Fibroblast of villous mesenchyme (primary cell): Measurements from ENCODE around the gene SLC39A11. TPM values are rescaled to one million over a fixed set of nuclear protein-coding genes. Genes with fewer than 3 reads are reported as not detected.
"Not testable (repeated sequence)": the region's sequence is repeated elsewhere in the genome, so short reads cannot be mapped to it uniquely, and the experiment has no call there.

Experiments used
- DNase-seq: peaks from one replicate; pipeline ENCODE4 v3.0.0-alpha.2; 2010; ENCODE audit warnings: low read depth
- H3K4me3 ChIP-seq: 2 replicates; pipeline ENCODE4 v1.5.1; 2011; ENCODE audit warnings: low read depth, mild to moderate bottlenecking, low read length
- CTCF ChIP-seq: IDR thresholded peaks from 2 replicates; pipeline ENCODE4 v1.5.1; 2012; ENCODE audit warnings: low read depth, mild to moderate bottlenecking, low read length; ENCODE audit not compliant: insufficient read depth
- total RNA-seq: library from RNA; depleted of rRNA; stranded (reverse); fragments of >200 nt; gene quantifications from 2 replicates; pipeline ENCODE4 v1.2.3, GENCODE V29; 2012

Gene SLC39A11
- total RNA-seq, 1 donor, result 16.0 TPM

- no peak overlapping the region for H3K4me3 ChIP-seq
- no peak for TF ChIP-seq CTCF
- DNase-seq, result no peak
Measured at GRCh38 chr17:73135766-73136165, 43.3 kb upstream of the SLC39A11 start.

GRCh38 chr17:73133911-73134649 is 41.6 kb upstream of the SLC39A11 start:
- no peak overlapping the region for H3K4me3 ChIP-seq
- DNase-seq, result no peak
- TF ChIP-seq CTCF, result no peak

GRCh38 chr17:73132085-73132492 is 39.6 kb upstream of the SLC39A11 start:
- no peak for DNase-seq
- no peak overlapping the region for H3K4me3 ChIP-seq
- TF ChIP-seq CTCF, result no peak

GRCh38 chr17:73131439-73131838 is 39.0 kb upstream of the SLC39A11 start:
- not testable (repeated sequence) for H3K4me3 ChIP-seq, DNase-seq

GRCh38 chr17:73130977-73131376 is 38.5 kb upstream of the SLC39A11 start:
- no peak overlapping the region for H3K4me3 ChIP-seq
- no peak for DNase-seq
- no peak for TF ChIP-seq CTCF

GRCh38 chr17:73128496-73128895 is 36.0 kb upstream of the SLC39A11 start:
- no peak overlapping the region for H3K4me3 ChIP-seq
- no peak for DNase-seq
- TF ChIP-seq CTCF, result no peak

- DNase-seq, result no peak
- TF ChIP-seq CTCF, result no peak
- no peak overlapping the region for H3K4me3 ChIP-seq
Measured at GRCh38 chr17:73126716-73127473, 34.4 kb upstream of the SLC39A11 start.
